Spinal cord (tissue), 10 donors: ENCODE results near the gene RAB3IP. TPM values are rescaled to one million over a fixed set of nuclear protein-coding genes. Genes with fewer than 3 reads are reported as not detected.
A peak's percentile ranks its signal among the peaks of the same experiment; 100 is the strongest.
"Not testable (repeated sequence)": the region's sequence is repeated elsewhere in the genome, so short reads cannot be mapped to it uniquely, and the experiment has no call there.

ENCODE experiments used
- DNase-seq, 6 donors: peaks; one replicate each; pipeline versions ENCODE4 v3.0.0 to v3.0.0-alpha.2; 2013 to 2015; ENCODE audit warnings: low spot score in 6 of 6, low read depth in 4 of 6
- H3K27ac ChIP-seq: one replicate; pipeline ENCODE4 v1.5.1; 2013; ENCODE audit warnings: low read depth, low read length, control low read depth
- H3K27me3 ChIP-seq: one replicate; pipeline ENCODE4 v1.6.1; 2013; ENCODE audit warnings: low read length; ENCODE audit not compliant: control insufficient read depth, insufficient read depth
- H3K36me3 ChIP-seq: one replicate; pipeline ENCODE4 v1.6.1; 2013; ENCODE audit warnings: low read length; ENCODE audit not compliant: control insufficient read depth, insufficient read depth
- H3K4me1 ChIP-seq: one replicate; pipeline ENCODE4 v1.6.1; 2013; ENCODE audit warnings: low read length; ENCODE audit not compliant: control insufficient read depth, insufficient read depth
- H3K4me3 ChIP-seq: one replicate; pipeline ENCODE4 v1.5.1; 2013; ENCODE audit warnings: low read depth, low read length, control low read depth
- H3K9me3 ChIP-seq: one replicate; pipeline ENCODE4 v1.6.1; 2013; ENCODE audit warnings: low read length; ENCODE audit not compliant: control insufficient read depth, insufficient read depth
- WGBS: methylation state at CpG from one replicate; pipeline ENCODE4 v1.1.5; 2013; ENCODE audit warnings: missing lambda C conversion rate; ENCODE audit not compliant: insufficient coverage; 5-methylcytosine and 5-hydroxymethylcytosine counted together
- polyA plus RNA-seq, 2 donors: library from polyadenylated mRNA; unstranded; fragments of 120-200 nt; gene quantifications; one replicate each; pipeline ENCODE4 v1.2.1, GENCODE V29; 2013; ENCODE audit not compliant: insufficient read length in 2 of 2
- total RNA-seq, 2 donors: library from RNA; depleted of rRNA in 1 of 2; stranded (reverse); fragments of 120-200 nt in 1 of 2; fragments of >200 nt in 1 of 2; gene quantifications; one replicate each; pipeline versions ENCODE4 v1.2.3 to v1.2.4, GENCODE V29; 2013 to 2014
- donor health status: healthy.

RAB3IP gene
- total and polyA plus RNA-seq, 4 donors = 26.0 to 39.5 (median 28.5) TPM

GRCh38 chr12:69789351-69789750 is 50.7 kb downstream of the RAB3IP start:
- Histone ChIP-seq H3K27ac (no peak overlapping the region), H3K36me3 (no peaks in the 10 kb centered on the region), H3K27me3 (no peaks in the 10 kb centered on the region), H3K4me1 (no peaks in the 10 kb centered on the region), H3K4me3 (no peak overlapping the region), H3K9me3 (peaks cover 5% of the 10 kb centered on the region)
- no peak for DNase-seq

DNA sequence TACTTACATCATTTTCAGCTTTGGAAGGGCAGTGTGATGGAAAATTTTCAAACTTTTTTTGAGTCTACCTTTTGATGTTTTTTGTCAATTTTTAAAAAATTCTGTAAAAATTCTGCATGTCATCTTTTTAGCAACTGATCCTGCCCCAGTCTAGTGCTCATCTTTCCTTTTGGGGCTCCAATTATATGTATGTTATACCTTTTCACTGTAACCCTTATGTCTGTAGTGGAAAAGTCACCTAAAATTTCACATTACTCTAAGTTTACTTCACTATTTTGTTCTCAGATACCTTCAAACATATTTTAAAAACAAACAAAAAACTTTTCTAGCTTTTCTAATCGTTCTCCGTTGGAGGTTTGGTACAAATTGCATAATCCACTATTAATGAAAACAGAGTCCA is 53.9 kb downstream of the RAB3IP start:
- no peak for DNase-seq
- Histone ChIP-seq H3K4me1 (no peaks in the 10 kb centered on the region), H3K4me3 (no peak overlapping the region), H3K9me3 (peaks cover 5% of the 10 kb centered on the region), H3K36me3 (no peaks in the 10 kb centered on the region), H3K27ac (no peak overlapping the region), H3K27me3 (no peaks in the 10 kb centered on the region)
- WGBS = no CpG with 5 or more reads among the region's 2 CpGs

DNA sequence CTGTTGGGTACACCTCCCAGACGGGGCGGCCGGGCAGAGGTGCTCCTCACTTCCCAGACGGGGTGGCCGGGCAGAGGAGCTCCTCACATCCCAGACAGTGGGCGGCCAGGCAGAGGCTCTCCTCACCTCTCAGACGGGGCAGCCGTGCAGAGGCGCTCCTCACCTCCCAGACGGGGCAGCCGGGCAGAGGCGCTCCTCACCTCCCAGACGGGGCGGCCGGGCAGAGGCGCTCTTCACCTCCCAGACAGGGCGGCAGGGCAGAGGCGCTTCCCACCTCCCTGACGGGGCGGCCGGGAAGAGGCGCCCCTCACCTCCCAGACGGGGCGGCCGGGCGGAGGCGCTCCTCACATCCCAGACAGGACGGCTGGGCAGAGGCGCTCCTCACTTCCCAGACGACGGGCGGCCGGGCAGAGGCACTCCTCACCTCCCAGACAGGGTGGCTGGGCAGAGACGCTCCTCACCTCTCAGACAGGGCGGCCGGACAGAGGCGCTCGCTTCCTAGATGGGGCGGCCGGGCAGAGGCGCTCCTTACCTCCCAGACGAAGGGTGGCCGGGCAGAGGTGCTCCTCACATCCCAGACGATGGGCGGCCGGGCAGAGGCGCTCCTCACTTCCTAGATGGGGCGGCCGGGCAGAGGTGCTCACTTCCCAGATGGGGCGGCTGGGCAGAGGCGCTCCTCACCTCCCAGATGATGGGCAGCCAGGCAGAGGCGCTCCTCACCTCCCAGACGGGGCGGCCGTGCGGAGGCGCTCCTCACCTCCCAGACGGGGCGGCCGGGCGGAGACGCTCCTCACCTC is 68.6 kb downstream of the RAB3IP start:
- H3K27ac ChIP-seq, DNase-seq, H3K4me1 ChIP-seq, H3K27me3 ChIP-seq, H3K9me3 ChIP-seq, H3K4me3 ChIP-seq, H3K36me3 ChIP-seq: not testable (repeated sequence)
- WGBS = 98% methylated on average over 42 of the region's 62 CpGs

GRCh38 chr12:69810870-69811498 is 72.3 kb downstream of the RAB3IP start:
- Histone ChIP-seq H3K27ac (no peak overlapping the region), H3K9me3 (no peaks in the 10 kb centered on the region), H3K4me1 (no peaks in the 10 kb centered on the region), H3K27me3 (no peaks in the 10 kb centered on the region), H3K4me3 (no peak overlapping the region), H3K36me3 (peaks cover 8% of the 10 kb centered on the region)
- WGBS = no CpG with 5 or more reads among the region's 4 CpGs
- no peak for DNase-seq

GRCh38 chr12:69816082-69816481 is 77.4 kb downstream of the RAB3IP start:
- Histone ChIP-seq H3K9me3 (no peaks in the 10 kb centered on the region), H3K27me3 (no peaks in the 10 kb centered on the region), H3K4me1 (no peaks in the 10 kb centered on the region), H3K36me3 (no peaks in the 10 kb centered on the region), H3K4me3 (no peak overlapping the region), H3K27ac (no peak overlapping the region)
- no peak for DNase-seq
- no CpG with 5 or more reads among the region's 3 CpGs for WGBS

DNA sequence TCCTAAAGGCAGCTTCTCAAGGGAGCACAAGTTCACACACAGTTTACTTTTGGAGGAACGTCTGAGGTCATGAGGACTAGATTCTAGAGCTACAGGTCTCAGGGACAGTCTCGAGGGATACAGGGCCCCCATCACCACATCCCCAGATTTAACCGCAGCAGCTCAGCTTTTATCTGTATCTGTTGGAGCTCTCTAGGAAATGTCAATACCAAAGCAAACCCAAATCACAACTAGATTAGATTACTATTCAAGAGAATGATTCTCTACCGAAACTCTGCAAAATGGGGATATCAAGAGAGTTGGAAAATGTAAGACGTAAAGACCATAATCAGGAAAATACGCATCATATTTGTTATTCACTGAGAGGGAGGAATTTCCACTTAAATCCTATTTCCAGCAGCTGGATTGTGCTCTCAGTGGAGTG is 82.4 kb downstream of the RAB3IP start:
- Histone ChIP-seq H3K36me3 (no peaks in the 10 kb centered on the region), H3K27me3 (no peaks in the 10 kb centered on the region), H3K27ac (no peak overlapping the region), H3K4me1 (no peaks in the 10 kb centered on the region), H3K4me3 (no peak overlapping the region), H3K9me3 (no peaks in the 10 kb centered on the region)
- 60% methylated on average over 1 of the region's 6 CpGs for WGBS
- DNase-seq = no peak

- peak in 2 of 6 donors; percentile 29 to 38 for DNase-seq
- no peaks in the 10 kb centered on the region for H3K27me3 ChIP-seq
- no peaks in the 10 kb centered on the region for H3K36me3 ChIP-seq
- no peak overlapping the region for H3K4me3 ChIP-seq
- no peaks in the 10 kb centered on the region for H3K9me3 ChIP-seq
- WGBS = 63% methylated on average over 4 of the region's 8 CpGs
- no peaks in the 10 kb centered on the region for H3K4me1 ChIP-seq
- no peak overlapping the region for H3K27ac ChIP-seq
These were observed 82.9 kb downstream of the RAB3IP start for GRCh38 chr12:69821456-69822159.

- Histone ChIP-seq H3K4me3 (no peak overlapping the region), H3K27ac (no peak overlapping the region), H3K4me1 (no peaks in the 10 kb centered on the region), H3K9me3 (no peaks in the 10 kb centered on the region), H3K36me3 (no peaks in the 10 kb centered on the region), H3K27me3 (no peaks in the 10 kb centered on the region)
- 88% methylated on average over 2 of the region's 3 CpGs for WGBS
- no peak for DNase-seq
These were observed 83.7 kb downstream of the RAB3IP start for GRCh38 chr12:69822201-69822860.

- Histone ChIP-seq H3K4me1 (no peaks in the 10 kb centered on the region), H3K4me3 (no peak overlapping the region), H3K9me3 (no peaks in the 10 kb centered on the region), H3K27ac (no peak overlapping the region), H3K36me3 (no peaks in the 10 kb centered on the region), H3K27me3 (no peaks in the 10 kb centered on the region)
- DNase-seq = no peak
These were observed 85.4 kb downstream of the RAB3IP start for GRCh38 chr12:69824028-69824427.
